ENCODE data around the gene TNFSF15. TPM values are rescaled to one million over a fixed set of nuclear protein-coding genes. Genes with fewer than 3 reads are reported as not detected.

The TNFSF15 gene
- total and polyA plus RNA-seq, 2 donors (not counting 1 experiment from before 2014, with no cell fraction given), result 0.03 TPM; not detected in 1

GRCh38 chr9:114804505-114804904 is 1.3 kb downstream of the TNFSF15 start:
- H3K36me3 ChIP-seq (replicated peaks in 1 of 2; ENCODE audit: control extremely low read depth in 1 of 2, control insufficient read depth in 1 of 2, extremely low read depth in 1 of 2, insufficient read depth in 2 of 2, low read length in 1 of 2), result no peaks in the 10 kb centered on the region
- CTCF ChIA-PET, result no interaction called here
- DNase-seq (no peak), ATAC-seq (ENCODE audit: low read depth) (no peak)
- H3K27me3 Mint-ChIP-seq, result peaks cover 18% of the 10 kb centered on the region
- peaks cover 38% of the 10 kb centered on the region in 2 donors for H3K4me1 ChIP-seq (ENCODE audit: control insufficient read depth in 2 of 2, insufficient read depth in 2 of 2, low read length in 2 of 2)
- no peak overlapping the region for H3K9ac ChIP-seq (ENCODE audit: low read length)
- no peaks in the 10 kb centered on the region for H3K9me3 Mint-ChIP-seq (ENCODE audit: insufficient read depth)
- intact Hi-C loops (cut with micrococcal nuclease), result no loop called here
- H3K4me1 Mint-ChIP-seq, result peaks cover 41% of the 10 kb centered on the region
- no peaks in the 10 kb centered on the region for H3K9me3 ChIP-seq (ENCODE audit: control extremely low read depth in 1 of 3, control insufficient read depth in 2 of 3, insufficient read depth in 1 of 3, low read length in 2 of 3)
- TF ChIP-seq EZH2 (IDR thresholded peaks at IDR 0.05; ENCODE audit: borderline replicate concordance, insufficient read depth, low read depth, low read length, poor library complexity, severe bottlenecking), result no peak
- TF ChIP-seq, protein P1, sequence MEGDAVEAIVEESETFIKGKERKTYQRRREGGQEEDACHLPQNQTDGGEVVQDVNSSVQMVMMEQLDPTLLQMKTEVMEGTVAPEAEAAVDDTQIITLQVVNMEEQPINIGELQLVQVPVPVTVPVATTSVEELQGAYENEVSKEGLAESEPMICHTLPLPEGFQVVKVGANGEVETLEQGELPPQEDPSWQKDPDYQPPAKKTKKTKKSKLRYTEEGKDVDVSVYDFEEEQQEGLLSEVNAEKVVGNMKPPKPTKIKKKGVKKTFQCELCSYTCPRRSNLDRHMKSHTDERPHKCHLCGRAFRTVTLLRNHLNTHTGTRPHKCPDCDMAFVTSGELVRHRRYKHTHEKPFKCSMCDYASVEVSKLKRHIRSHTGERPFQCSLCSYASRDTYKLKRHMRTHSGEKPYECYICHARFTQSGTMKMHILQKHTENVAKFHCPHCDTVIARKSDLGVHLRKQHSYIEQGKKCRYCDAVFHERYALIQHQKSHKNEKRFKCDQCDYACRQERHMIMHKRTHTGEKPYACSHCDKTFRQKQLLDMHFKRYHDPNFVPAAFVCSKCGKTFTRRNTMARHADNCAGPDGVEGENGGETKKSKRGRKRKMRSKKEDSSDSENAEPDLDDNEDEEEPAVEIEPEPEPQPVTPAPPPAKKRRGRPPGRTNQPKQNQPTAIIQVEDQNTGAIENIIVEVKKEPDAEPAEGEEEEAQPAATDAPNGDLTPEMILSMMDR (IDR thresholded peaks at IDR 0.05), result no peak
- POLR2A ChIA-PET, result no interaction called here
- no peak overlapping the region for H3K4me2 ChIP-seq (replicated peaks; ENCODE audit: low read depth, low read length, poor library complexity, severe bottlenecking)
- H2AFZ ChIP-seq (ENCODE audit: insufficient read depth, low read depth, low read length, poor library complexity, severe bottlenecking), result no peak overlapping the region
- H3K79me2 ChIP-seq (ENCODE audit: control insufficient read depth, insufficient read depth, low read length), result no peaks in the 10 kb centered on the region
- H3K27ac ChIP-seq (ENCODE audit: low read length in 2 of 2), result no peak overlapping the region
- H3K4me3 ChIP-seq (ENCODE audit: control extremely low read depth in 1 of 5, extremely low read depth in 1 of 5, insufficient read depth in 1 of 5, low read depth in 2 of 5, low read length in 4 of 5), result no peak overlapping the region
- WGBS (ENCODE audit: insufficient coverage), result 100% methylated on average over 5 of the region's 5 CpGs
- H4K20me1 ChIP-seq (ENCODE audit: control insufficient read depth, insufficient read depth, low read length, poor library complexity, severe bottlenecking), result no peaks in the 10 kb centered on the region
- no peak overlapping the region for H3K4me3 Mint-ChIP-seq
- H3K27ac Mint-ChIP-seq, result no peak overlapping the region
- H3K27me3 ChIP-seq (replicated peaks in 1 of 4; ENCODE audit: control extremely low read depth in 1 of 4, control insufficient read depth in 3 of 4, insufficient read depth in 4 of 4, low read length in 3 of 4), result no peaks in the 10 kb centered on the region

GRCh38 chr9:114803479-114804265 is 2.2 kb downstream of the TNFSF15 start:
- Mint-ChIP-seq H3K4me1 (peaks cover 33% of the 10 kb centered on the region), H3K27me3 (peaks cover 11% of the 10 kb centered on the region), H3K27ac (no peak overlapping the region), H3K4me3 (no peak overlapping the region), H3K9me3 (ENCODE audit: insufficient read depth) (no peaks in the 10 kb centered on the region)
- no peaks in the 10 kb centered on the region for H3K27me3 ChIP-seq (replicated peaks in 1 of 4; ENCODE audit: control extremely low read depth in 1 of 4, control insufficient read depth in 3 of 4, insufficient read depth in 4 of 4, low read length in 3 of 4)
- DNase-seq (no peak), ATAC-seq (ENCODE audit: low read depth) (no peak)
- no peak overlapping the region for H3K4me3 ChIP-seq (ENCODE audit: control extremely low read depth in 1 of 5, extremely low read depth in 1 of 5, insufficient read depth in 1 of 5, low read depth in 2 of 5, low read length in 4 of 5)
- no peaks in the 10 kb centered on the region for H3K36me3 ChIP-seq (replicated peaks in 1 of 2; ENCODE audit: control extremely low read depth in 1 of 2, control insufficient read depth in 1 of 2, extremely low read depth in 1 of 2, insufficient read depth in 2 of 2, low read length in 1 of 2)
- POLR2A ChIA-PET, result no interaction called here
- WGBS (ENCODE audit: insufficient coverage), result 100% methylated on average over 1 of the region's 1 CpG
- H3K9me3 ChIP-seq (ENCODE audit: control extremely low read depth in 1 of 3, control insufficient read depth in 2 of 3, insufficient read depth in 1 of 3, low read length in 2 of 3), result no peaks in the 10 kb centered on the region
- no peaks in the 10 kb centered on the region for H3K79me2 ChIP-seq (ENCODE audit: control insufficient read depth, insufficient read depth, low read length)
- no peak overlapping the region for H2AFZ ChIP-seq (ENCODE audit: insufficient read depth, low read depth, low read length, poor library complexity, severe bottlenecking)
- no peak overlapping the region for H3K9ac ChIP-seq (ENCODE audit: low read length)
- CTCF ChIA-PET, result no interaction called here
- H3K27ac ChIP-seq (ENCODE audit: low read length in 2 of 2), result no peak overlapping the region
- H3K4me2 ChIP-seq (replicated peaks; ENCODE audit: low read depth, low read length, poor library complexity, severe bottlenecking), result no peak overlapping the region
- no peaks in the 10 kb centered on the region for H4K20me1 ChIP-seq (ENCODE audit: control insufficient read depth, insufficient read depth, low read length, poor library complexity, severe bottlenecking)
- no peak for TF ChIP-seq EZH2 (IDR thresholded peaks at IDR 0.05; ENCODE audit: borderline replicate concordance, insufficient read depth, low read depth, low read length, poor library complexity, severe bottlenecking)
- peaks cover 29 to 32% of the 10 kb centered on the region in 2 donors for H3K4me1 ChIP-seq (ENCODE audit: control insufficient read depth in 2 of 2, insufficient read depth in 2 of 2, low read length in 2 of 2)
- intact Hi-C loops (cut with micrococcal nuclease), result no loop called here
